Measurements from ENCODE around the gene TSPO2.

TSPO2 gene

GRCh38 chr6:41051873-41052272, 9.6 kb downstream of the TSPO2 start:
- DNase-seq (ENCODE audit: low read depth in 2 of 2), result no peak

DNA sequence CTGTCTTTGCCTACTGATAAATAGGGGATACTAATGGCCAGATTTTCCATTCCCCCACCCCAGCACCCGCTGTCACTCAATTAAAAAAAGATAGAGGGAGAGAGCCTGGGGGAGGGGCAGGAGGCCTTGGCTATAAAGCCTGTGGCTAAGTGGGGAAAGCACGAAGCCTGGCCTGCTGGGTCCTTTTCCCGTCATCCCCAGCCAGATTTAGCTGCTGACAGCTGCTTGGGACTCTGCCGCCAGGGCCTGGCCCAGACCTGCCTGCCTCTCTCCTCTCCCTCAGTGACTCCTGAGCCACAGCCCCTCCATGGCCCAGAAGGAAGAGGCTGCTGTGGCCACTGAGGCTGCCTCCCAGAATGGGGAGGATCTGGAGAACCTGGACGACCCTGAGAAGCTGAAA, 10.8 kb downstream of the TSPO2 start, which contains the start of gene APOBEC2:
Gene APOBEC2, plus strand, starts transcription at position 162 of the 400 bp plus-strand sequence. Its CDS starts 146 bp downstream, at position 308.
- DNase-seq (ENCODE audit: low read depth in 2 of 2), result no peak

GRCh38 chr6:41054511-41054910, 12.2 kb downstream of the TSPO2 start:
- no peak for DNase-seq (ENCODE audit: low read depth in 2 of 2)

GRCh38 chr6:41055149-41055548, 12.9 kb downstream of the TSPO2 start:
- DNase-seq (ENCODE audit: low read depth in 2 of 2), result no peak

GRCh38 chr6:41056768-41057490, 14.7 kb downstream of the TSPO2 start:
- DNase-seq (ENCODE audit: low read depth in 2 of 2), result no peak

GRCh38 chr6:41058783-41059181, 16.5 kb downstream of the TSPO2 start:
- DNase-seq (ENCODE audit: low read depth in 2 of 2), result no peak

DNA sequence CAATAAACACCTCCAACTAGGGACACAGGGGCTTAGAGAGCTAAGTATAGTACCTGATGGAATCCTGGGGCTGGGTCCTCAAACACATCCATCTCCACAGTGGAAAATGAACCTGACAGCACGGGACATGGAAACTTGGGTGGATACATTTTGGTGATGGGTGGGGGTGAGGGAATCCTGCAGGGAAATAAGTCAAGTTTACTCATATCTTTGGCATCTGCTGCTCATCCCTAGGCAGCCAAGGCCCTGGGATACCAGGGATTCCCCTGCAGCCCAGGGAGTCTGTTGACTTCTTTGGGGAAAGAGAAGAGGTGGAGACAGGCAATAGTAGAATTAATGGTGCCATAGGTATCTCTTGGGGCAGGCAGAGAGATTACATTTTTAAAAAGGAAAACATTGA, 17.3 kb downstream of the TSPO2 start:
- no peak for DNase-seq (ENCODE audit: low read depth in 2 of 2)

DNA sequence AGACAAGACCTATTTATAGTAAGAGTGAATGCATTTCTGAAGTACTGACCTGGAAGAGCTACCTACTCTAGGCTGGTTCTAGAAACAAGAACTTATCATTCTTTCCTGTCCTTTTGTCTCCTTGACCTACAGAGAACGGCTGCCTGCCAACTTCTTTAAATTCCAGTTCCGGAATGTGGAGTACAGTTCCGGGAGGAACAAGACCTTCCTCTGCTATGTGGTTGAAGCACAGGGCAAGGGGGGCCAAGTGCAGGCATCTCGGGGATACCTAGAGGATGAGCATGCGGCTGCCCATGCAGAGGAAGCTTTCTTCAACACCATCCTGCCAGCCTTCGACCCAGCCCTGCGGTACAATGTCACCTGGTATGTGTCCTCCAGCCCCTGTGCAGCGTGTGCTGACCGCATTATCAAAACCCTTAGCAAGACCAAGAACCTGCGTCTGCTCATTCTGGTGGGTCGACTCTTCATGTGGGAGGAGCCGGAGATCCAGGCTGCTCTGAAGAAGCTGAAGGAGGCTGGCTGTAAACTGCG, 19.0 kb downstream of the TSPO2 start:
- no peak for DNase-seq (ENCODE audit: low read depth in 2 of 2)

DNA sequence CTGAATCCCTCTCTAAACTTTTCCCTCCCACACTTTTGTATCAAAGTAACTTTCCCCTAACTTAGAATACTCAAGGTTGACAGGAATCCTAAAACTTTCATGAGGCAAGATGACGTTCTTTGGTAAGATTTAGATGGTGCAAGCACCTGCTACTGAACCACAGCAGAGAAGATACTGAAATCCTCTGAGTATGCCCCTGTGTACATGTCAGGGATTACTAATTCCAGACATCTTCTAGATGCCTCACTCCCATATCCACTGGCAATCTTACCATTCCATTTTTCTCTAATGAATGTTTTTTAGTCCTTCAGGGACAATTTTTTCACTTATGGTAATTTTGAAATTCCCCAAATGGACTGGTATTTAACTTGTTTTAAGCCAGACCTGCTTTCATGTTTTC, 19.8 kb downstream of the TSPO2 start:
- DNase-seq (ENCODE audit: low read depth in 2 of 2), result no peak

DNA sequence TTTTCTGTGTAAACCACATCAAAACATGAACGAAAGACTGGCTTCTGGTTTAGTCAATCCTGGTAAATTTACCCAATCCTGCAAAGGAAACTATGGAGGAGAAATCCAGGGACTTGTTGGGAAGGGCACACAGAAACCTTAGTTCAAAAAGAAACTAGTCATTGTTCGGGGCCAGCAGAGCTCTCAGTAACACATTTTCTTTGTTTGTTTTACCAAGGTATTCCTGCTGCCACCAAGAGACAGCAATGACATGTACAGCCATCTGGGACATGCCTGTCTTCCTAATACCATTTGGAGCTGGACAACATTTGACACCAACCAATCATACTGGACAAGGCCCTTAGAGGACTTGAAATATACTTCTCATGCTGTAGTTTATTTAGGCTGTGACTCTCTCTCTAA, 21.6 kb downstream of the TSPO2 start:
- DNase-seq (ENCODE audit: low read depth in 2 of 2), result no peak

DNA sequence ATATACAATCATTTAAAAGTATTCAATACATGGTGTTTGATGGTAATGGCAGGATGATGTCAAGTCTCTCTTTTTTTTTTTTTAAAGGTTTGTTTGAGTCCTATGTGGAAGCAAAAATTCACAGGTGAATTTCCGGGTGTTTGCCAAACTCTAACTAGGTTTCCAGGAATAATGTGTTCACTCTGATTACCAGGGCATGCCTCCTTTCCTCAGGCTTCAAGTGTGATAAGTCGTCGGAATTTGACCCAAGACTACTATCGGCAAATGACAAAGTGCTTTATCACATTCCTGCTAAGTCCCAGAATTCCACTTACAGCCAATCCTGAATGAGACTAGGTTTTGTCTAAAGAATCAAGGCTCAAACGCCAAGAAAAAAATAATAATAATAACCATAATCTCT, 22.6 kb downstream of the TSPO2 start:
- no peak for DNase-seq (ENCODE audit: low read depth in 2 of 2)

DNA sequence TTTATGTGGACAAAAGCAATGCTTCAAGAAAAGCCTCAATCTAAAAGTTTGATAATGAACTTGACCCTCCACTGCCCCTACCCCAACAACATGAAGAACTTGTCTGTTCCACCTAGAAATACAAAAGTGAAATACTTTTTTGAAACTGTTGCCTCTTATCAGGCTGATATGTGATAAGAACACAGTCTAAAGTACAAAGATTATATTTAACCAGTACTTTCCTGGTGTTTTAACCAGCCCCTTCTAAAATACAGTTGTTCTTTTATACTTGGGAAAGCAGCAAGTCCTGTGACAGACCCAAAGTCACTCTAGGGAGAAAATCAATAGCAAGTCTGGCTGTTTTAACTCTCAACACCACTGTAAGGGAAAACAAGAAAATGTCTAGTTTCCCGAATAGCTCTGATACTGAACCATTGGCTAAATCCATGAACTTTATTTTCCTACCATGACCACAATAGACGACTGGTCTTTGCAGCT, 23.3 kb downstream of the TSPO2 start:
- DNase-seq (ENCODE audit: low read depth in 2 of 2), result no peak

- peak; percentile 10 to 39 for DNase-seq (ENCODE audit: low read depth in 2 of 2)
These were observed 24.6 kb downstream of the TSPO2 start for GRCh38 chr6:41066867-41067304.

- peak in 1 of 2 donors; percentile 54 for DNase-seq (ENCODE audit: low read depth in 2 of 2)
These were observed 29.2 kb downstream of the TSPO2 start for GRCh38 chr6:41071501-41071922.

GRCh38 chr6:41071923-41072835, 29.9 kb downstream of the TSPO2 start, which contains the start of gene OARD1:
OARD1 (minus strand) TSS chr6:41072356; CDS start chr6:41071634, 722 bp downstream.
- peak; percentile 98 to 100 for DNase-seq (ENCODE audit: low read depth in 2 of 2)

DNA sequence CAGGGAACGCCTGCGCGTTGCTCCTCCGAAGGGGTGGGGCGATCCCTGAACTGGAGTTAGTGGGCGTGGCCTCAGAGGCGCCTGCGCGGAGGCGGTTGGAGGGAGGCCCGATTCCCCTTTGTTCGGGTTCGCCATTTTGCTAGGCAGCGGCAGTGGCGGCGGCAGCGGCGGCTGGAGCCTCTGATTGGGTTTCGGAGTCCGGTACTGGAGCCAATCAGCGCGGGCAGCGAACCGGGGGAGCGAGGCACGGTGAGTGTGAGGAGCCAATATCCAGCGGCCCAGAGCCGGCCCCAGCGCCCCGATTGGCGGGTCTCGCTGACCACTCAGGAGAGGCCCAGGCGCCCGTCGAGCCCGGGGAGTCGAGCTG, 30.6 kb downstream of the TSPO2 start, which contains the start of gene NFYA:
Gene NFYA, plus strand, starts transcription at position 139 of the 367 bp plus-strand sequence. CDS start 6,116 bp downstream, outside the sequence.
- DNase-seq (ENCODE audit: low read depth in 2 of 2), result peak in 1 of 2 donors; percentile 99

DNA sequence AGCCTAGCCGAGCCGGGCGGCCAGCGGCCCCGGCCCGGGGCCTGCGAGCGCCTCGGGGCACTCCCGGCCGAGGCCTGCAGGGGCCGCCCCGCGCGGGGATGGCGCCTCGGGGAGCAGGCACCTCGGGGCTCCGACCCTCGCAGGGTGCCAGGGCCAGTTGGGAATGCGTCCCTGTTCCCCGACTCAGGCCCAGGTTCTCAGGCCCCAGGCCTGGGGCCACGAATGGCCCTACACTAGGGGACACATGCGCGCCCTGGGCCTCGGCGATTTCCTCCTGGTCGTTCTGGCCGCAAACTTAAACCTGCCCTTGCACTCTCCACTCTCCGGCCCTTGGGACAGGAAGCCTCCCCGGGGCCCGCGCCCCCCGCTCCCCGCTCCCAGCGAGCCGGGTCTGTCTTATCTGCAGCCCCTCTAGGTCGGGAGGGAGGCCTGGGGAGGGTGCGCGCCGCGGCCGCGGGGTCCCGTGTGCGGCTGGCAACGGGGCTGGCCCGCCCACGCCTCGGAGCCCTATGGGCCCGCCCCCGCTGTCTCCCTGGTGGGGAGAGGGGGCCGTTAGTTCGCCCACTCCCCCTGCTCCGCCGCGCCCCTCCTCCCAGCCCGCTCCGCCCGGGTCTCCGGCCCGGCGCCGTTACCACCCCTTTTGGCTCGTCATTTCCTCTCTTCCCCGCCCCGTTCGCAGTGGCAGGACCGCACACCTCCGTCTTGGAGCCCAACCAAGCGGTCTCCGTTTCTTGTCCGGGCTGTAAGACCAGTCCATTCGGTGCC, 31.1 kb downstream of the TSPO2 start:
- DNase-seq (ENCODE audit: low read depth in 2 of 2), result peak; percentile 64 to 77

DNA sequence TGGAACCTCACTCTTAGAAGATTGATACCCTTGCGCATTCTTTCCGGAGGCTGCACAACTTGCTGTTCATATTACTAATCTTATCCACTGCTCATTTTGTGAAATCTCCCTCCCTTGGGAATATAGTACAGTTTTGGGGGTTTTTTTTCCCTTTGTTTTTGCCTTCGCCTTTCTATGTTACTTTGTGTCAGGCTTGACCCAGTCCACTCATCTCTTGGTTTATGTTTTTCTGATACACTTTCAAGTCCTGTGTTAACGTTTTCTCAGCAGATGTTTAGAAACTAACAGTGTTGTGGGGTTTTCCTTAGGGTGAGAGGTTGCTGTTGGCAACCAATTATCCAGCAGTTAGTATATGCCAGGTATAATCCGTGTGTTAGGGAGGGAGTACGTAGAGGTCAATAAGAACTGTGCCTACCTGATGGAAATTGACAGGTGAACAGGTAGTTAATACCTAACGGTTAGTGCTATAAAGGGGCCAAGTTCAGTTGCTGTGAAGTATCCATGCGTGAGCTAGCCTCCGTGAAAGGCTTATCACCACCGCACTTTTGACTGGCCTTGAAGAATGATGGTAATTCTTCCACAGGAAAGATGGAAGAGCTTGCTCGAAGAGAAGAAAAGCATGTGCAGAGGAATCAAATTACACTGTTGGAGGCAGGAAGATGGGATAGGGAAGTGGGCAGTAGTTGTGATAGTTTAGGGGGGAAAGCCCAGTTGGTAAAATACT, 31.9 kb downstream of the TSPO2 start:
- DNase-seq (ENCODE audit: low read depth in 2 of 2), result no peak

DNA sequence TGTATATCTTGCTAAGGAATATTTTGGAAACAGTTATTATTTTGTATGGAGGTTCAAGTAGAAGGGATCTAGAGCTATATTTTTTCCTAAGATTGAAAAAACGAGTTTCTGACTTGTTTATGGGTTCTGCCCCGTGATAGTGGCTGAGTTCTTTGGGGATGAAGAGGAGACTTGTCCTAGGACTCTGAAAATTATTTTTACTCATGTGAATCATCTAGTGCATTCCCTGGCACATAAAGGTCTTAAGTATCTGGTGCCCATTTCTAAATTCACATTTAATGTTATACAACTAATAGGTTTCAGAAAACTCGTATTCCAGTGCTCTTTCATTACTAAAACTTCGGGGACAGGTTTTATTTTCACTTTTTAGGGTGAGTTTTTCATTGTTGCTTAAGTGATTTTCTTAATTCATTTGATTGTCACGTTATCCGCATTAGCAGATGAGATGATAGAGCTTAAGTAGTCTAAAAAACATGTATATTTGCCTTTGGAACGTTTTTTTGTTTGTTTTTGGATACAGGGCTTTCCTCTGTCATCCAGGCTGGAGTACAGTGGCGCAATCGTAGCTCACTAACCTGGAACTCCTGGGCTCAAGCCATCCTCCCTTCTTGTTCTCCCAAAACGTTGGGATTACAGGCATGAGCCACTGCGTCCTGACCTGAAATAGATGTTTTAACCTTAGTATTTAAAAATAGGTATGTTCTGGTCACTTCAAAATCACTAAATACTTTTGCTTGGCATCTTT, 32.6 kb downstream of the TSPO2 start:
- no peak for DNase-seq (ENCODE audit: low read depth in 2 of 2)
